Activated T-helper 9 cell treated with anti-CD3 and anti-CD28 coated beads, Interleukin-2, amount 50 U/mL, for 16 hours (primary cell): ENCODE results near the gene DECR2.
"Not testable (repeated sequence)": the region's sequence is repeated elsewhere in the genome, so short reads cannot be mapped to it uniquely, and the experiment has no call there.

Experiments used
- DNase-seq: peaks from one replicate; pipeline ENCODE4 v3.0.0-alpha.2; 2020; ENCODE audit warnings: low read depth

Gene DECR2

GRCh38 chr16:400061-400591 is 1.6 kb upstream of the DECR2 start:
- DNase-seq, result no peak

GRCh38 chr16:404971-405486 is 3.3 kb downstream of the DECR2 start:
- no peak for DNase-seq

GRCh38 chr16:405548-406506 is 4.1 kb downstream of the DECR2 start:
- DNase-seq, result no peak

- no peak for DNase-seq
Observed at GRCh38 chr16:407253-407652, 5.6 kb downstream of the DECR2 start.

GRCh38 chr16:410516-411178 is 9.0 kb downstream of the DECR2 start:
- DNase-seq, result no peak

- DNase-seq, result no peak
Observed at GRCh38 chr16:411576-412265, 10.0 kb downstream of the DECR2 start.

- DNase-seq, result no peak
Observed at GRCh38 chr16:414395-415169, 12.9 kb downstream of the DECR2 start.

- DNase-seq, result not testable (repeated sequence)
Observed at GRCh38 chr16:415170-415498, 13.4 kb downstream of the DECR2 start.

- not testable (repeated sequence) for DNase-seq
Observed at GRCh38 chr16:422179-422578, 20.5 kb downstream of the DECR2 start.

GRCh38 chr16:424033-424622 is 22.4 kb downstream of the DECR2 start:
- DNase-seq, result no peak

- DNase-seq, result no peak
Observed at GRCh38 chr16:424623-425081, 23.0 kb downstream of the DECR2 start.

- DNase-seq, result peak; percentile 76
Observed at GRCh38 chr16:425082-425718, 23.5 kb downstream of the DECR2 start, which contains the start of gene RAB11FIP3. TSS of gene RAB11FIP3 (plus strand) at chr16:425649. CDS start at chr16:426007, 358 bp downstream.

- peak; percentile 22 for DNase-seq
Observed at GRCh38 chr16:425740-426114, 24.0 kb downstream of the DECR2 start.

GRCh38 chr16:426115-426905 is 24.6 kb downstream of the DECR2 start:
- no peak for DNase-seq

GRCh38 chr16:426906-427249 is 25.2 kb downstream of the DECR2 start:
- DNase-seq, result no peak

- no peak for DNase-seq
Observed at GRCh38 chr16:427250-427649, 25.6 kb downstream of the DECR2 start.

- DNase-seq, result no peak
Observed at GRCh38 chr16:430904-431303, 29.2 kb downstream of the DECR2 start.

GRCh38 chr16:440627-441026 is 38.9 kb downstream of the DECR2 start:
- DNase-seq, result no peak

- no peak for DNase-seq
Observed at GRCh38 chr16:441447-441846, 39.8 kb downstream of the DECR2 start.

GRCh38 chr16:442976-443375 is 41.3 kb downstream of the DECR2 start:
- DNase-seq, result no peak
